ENCODE results near the gene TXNRD1.

TXNRD1 gene

DNA sequence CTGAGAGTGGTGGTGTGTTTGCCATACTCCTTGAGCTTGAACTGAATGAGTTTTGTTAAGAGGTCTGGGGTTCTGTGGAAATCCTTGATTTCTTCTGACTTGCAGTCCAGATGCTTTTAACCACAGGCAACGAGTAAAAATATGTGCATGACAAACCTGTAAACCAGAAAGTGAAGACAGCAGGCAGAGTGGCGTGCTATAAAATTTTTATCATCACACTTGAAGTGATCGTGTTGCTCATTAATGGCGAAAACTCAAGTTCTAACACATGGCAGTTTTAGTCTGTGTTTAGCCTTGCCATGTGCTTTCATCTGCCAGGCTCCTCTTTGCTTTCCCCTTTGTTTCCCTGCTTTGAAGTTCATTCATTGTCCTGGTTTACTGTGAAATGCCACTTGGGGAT is 28.0 kb downstream of the TXNRD1 start:
- no peak for TF ChIP-seq EZH2phosphoT487 (IDR thresholded peaks at IDR 0.05; ENCODE audit: low read depth)
- TF ChIP-seq, protein P1, sequence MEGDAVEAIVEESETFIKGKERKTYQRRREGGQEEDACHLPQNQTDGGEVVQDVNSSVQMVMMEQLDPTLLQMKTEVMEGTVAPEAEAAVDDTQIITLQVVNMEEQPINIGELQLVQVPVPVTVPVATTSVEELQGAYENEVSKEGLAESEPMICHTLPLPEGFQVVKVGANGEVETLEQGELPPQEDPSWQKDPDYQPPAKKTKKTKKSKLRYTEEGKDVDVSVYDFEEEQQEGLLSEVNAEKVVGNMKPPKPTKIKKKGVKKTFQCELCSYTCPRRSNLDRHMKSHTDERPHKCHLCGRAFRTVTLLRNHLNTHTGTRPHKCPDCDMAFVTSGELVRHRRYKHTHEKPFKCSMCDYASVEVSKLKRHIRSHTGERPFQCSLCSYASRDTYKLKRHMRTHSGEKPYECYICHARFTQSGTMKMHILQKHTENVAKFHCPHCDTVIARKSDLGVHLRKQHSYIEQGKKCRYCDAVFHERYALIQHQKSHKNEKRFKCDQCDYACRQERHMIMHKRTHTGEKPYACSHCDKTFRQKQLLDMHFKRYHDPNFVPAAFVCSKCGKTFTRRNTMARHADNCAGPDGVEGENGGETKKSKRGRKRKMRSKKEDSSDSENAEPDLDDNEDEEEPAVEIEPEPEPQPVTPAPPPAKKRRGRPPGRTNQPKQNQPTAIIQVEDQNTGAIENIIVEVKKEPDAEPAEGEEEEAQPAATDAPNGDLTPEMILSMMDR (IDR thresholded peaks at IDR 0.05; ENCODE audit: low read depth, low read length): no peak
- no peak overlapping the region for H2AFZ ChIP-seq (ENCODE audit: low read depth, low read length)
- H3K36me3 ChIP-seq (replicated peaks; ENCODE audit: low read depth, low read length): no peaks in the 10 kb centered on the region
- peaks cover 4% of the 10 kb centered on the region; the same call in 1 of the 2 replicates for H3K4me1 ChIP-seq (ENCODE audit: low read length)
- H3K79me2 ChIP-seq (ENCODE audit: low read length): no peaks in the 10 kb centered on the region
- no peaks in the 10 kb centered on the region for H3K27me3 ChIP-seq (ENCODE audit: low read depth, low read length)
- H3K4me2 ChIP-seq (ENCODE audit: low read length): no peak overlapping the region
- H4K20me1 ChIP-seq (ENCODE audit: insufficient read depth, low read length): no peaks in the 10 kb centered on the region
- H3K9me3 ChIP-seq (ENCODE audit: insufficient read depth, low read length): no peaks in the 10 kb centered on the region
- no peak overlapping the region for H3K27ac ChIP-seq (ENCODE audit: low read length)
- H3K9ac ChIP-seq (ENCODE audit: low read length): no peak overlapping the region
- H3K4me3 ChIP-seq (ENCODE audit: low read length): no peak overlapping the region

DNA sequence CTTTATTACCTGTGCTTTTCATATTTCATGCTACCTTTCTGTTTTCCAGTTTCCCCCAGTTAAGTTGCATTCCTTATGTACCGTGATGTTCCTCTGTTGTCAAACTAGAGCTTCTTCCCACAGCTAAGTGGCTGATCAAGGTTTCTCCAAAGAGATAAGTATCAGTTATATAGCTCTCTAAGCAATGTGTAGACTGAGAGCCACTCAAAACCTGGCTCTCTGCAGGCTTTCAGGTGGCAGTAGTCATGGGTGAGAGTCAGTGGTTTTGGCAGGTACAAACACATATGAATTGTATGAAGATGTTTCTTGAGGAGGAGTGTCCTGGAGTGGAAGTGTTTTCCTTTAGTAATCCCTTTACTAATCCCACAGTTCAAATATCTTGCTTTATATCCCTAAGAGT is 28.4 kb downstream of the TXNRD1 start:
- Histone ChIP-seq H4K20me1 (ENCODE audit: insufficient read depth, low read length) (no peaks in the 10 kb centered on the region), H3K4me2 (ENCODE audit: low read length) (no peak overlapping the region), H3K36me3 (replicated peaks; ENCODE audit: low read depth, low read length) (no peaks in the 10 kb centered on the region), H3K9ac (ENCODE audit: low read length) (no peak overlapping the region), H3K4me1 (ENCODE audit: low read length) (peaks cover 4% of the 10 kb centered on the region; the same call in 1 of the 2 replicates), H3K9me3 (ENCODE audit: insufficient read depth, low read length) (no peaks in the 10 kb centered on the region), H2AFZ (ENCODE audit: low read depth, low read length) (no peak overlapping the region), H3K27ac (ENCODE audit: low read length) (no peak overlapping the region), H3K4me3 (ENCODE audit: low read length) (no peak overlapping the region), H3K79me2 (ENCODE audit: low read length) (no peaks in the 10 kb centered on the region), H3K27me3 (ENCODE audit: low read depth, low read length) (no peaks in the 10 kb centered on the region)
- TF ChIP-seq, protein P1 (IDR thresholded peaks at IDR 0.05; ENCODE audit: low read depth, low read length): no peak
- no peak for TF ChIP-seq EZH2phosphoT487 (IDR thresholded peaks at IDR 0.05; ENCODE audit: low read depth)

DNA sequence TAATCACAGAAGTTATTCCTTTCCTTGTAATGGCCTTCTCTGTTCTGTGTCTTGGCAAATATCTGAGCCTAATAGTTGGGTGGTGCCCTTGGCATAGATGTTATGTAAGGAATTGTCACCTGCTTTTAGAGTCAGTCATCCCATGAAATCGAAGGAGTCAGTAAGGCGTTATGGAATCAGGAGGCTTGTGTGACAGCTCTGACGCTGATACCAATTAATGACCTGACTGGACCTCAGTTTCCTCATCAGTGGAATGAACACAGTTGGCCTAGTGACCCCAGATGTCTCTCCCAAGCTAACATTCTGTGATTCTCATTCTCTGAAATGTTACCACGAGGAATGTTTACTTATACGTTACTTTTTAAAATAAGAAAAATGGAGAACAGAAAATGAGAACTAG is 32.1 kb downstream of the TXNRD1 start:
- Histone ChIP-seq H3K79me2 (ENCODE audit: low read length) (no peaks in the 10 kb centered on the region), H4K20me1 (ENCODE audit: insufficient read depth, low read length) (no peaks in the 10 kb centered on the region), H3K36me3 (replicated peaks; ENCODE audit: low read depth, low read length) (no peaks in the 10 kb centered on the region), H3K27me3 (ENCODE audit: low read depth, low read length) (no peaks in the 10 kb centered on the region), H3K9me3 (ENCODE audit: insufficient read depth, low read length) (no peaks in the 10 kb centered on the region), H3K9ac (ENCODE audit: low read length) (no peak overlapping the region), H3K4me2 (ENCODE audit: low read length) (no peak overlapping the region), H3K4me3 (ENCODE audit: low read length) (no peak overlapping the region), H3K27ac (ENCODE audit: low read length) (no peak overlapping the region), H2AFZ (ENCODE audit: low read depth, low read length) (peak overlapping the region; percentile 35; the same call in 1 of the 2 replicates), H3K4me1 (ENCODE audit: low read length) (peaks cover 4% of the 10 kb centered on the region; the same call in 1 of the 2 replicates)
- TF ChIP-seq EZH2phosphoT487 (IDR thresholded peaks at IDR 0.05; ENCODE audit: low read depth): no peak

DNA sequence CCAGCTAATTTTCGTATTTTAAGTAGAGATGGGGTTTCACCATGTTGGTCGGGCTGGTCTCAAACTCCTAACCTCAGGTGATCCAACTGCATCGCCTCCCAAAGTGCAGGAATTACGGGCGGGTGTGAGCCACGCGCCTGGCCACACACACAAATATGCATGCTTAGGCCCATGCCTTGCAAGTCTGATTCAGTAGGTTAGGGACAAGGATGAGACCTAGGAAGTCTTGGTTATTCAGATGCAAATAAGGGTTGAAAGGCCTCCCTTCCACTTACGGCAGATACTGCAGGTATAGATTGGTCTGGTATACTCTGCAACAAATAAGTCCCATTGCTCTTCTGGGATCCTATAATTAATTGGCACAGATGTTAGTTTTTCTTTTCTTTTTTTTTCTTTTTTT is 32.9 kb downstream of the TXNRD1 start:
- no peaks in the 10 kb centered on the region for H3K9me3 ChIP-seq (ENCODE audit: insufficient read depth, low read length)
- TF ChIP-seq, protein P1 (IDR thresholded peaks at IDR 0.05; ENCODE audit: low read depth, low read length): no peak
- no peak for TF ChIP-seq EZH2phosphoT487 (IDR thresholded peaks at IDR 0.05; ENCODE audit: low read depth)
- H3K9ac ChIP-seq (ENCODE audit: low read length): no peak overlapping the region
- no peaks in the 10 kb centered on the region for H3K79me2 ChIP-seq (ENCODE audit: low read length)
- H3K4me3 ChIP-seq (ENCODE audit: low read length): no peak overlapping the region
- H4K20me1 ChIP-seq (ENCODE audit: insufficient read depth, low read length): no peaks in the 10 kb centered on the region
- H3K27me3 ChIP-seq (ENCODE audit: low read depth, low read length): no peaks in the 10 kb centered on the region
- H2AFZ ChIP-seq (ENCODE audit: low read depth, low read length): no peak overlapping the region
- peaks cover 4% of the 10 kb centered on the region; the same call in 1 of the 2 replicates for H3K4me1 ChIP-seq (ENCODE audit: low read length)
- no peak overlapping the region for H3K27ac ChIP-seq (ENCODE audit: low read length)
- H3K36me3 ChIP-seq (replicated peaks; ENCODE audit: low read depth, low read length): no peaks in the 10 kb centered on the region
- no peak overlapping the region for H3K4me2 ChIP-seq (ENCODE audit: low read length)

Measured in OCI-LY3 (cell line).